Breast epithelium (tissue), 4 donors: ENCODE measurements around the gene DAB1. TPM values are rescaled to one million over a fixed set of nuclear protein-coding genes. Genes with fewer than 3 reads are reported as not detected.

Source experiments
- DNase-seq, 2 donors: peaks; one replicate each; pipeline ENCODE4 v3.0.0-alpha.2; 2019; ENCODE audit warnings: low spot score in 2 of 2
- H3K27ac ChIP-seq, 2 donors: fragments of 200-600 bp; sonication (generic) in 1 of 2; one replicate each; pipeline ENCODE4 v1.5.1; 2016 to 2019; ENCODE audit warnings: mild to moderate bottlenecking in 1 of 2
- H3K27me3 ChIP-seq, 2 donors: fragments of 200-600 bp; sonication (generic) in 1 of 2; one replicate each; pipeline versions ENCODE4 v1.5.1 to v1.6.0; 2017 to 2019; ENCODE audit warnings: control low read depth in 1 of 2, mild to moderate bottlenecking in 1 of 2
- H3K36me3 ChIP-seq: fragments of 200-600 bp; one replicate; pipeline ENCODE4 v1.5.1; 2019
- H3K4me1 ChIP-seq, 2 donors: fragments of 200-600 bp; sonication (generic); one replicate each; pipeline ENCODE4 v1.5.1; 2016 to 2019; ENCODE audit warnings: control low read depth in 1 of 2
- H3K4me3 ChIP-seq, 3 donors: fragments of 200-600 bp; sonication (generic); 1 replicate in 2 of 3; 2 replicates in 1 of 3; pipeline ENCODE4 v1.5.1; 2016 to 2019; ENCODE audit warnings: mild to moderate bottlenecking in 3 of 3, moderate library complexity in 2 of 3
- H3K9me3 ChIP-seq, 2 donors: fragments of 200-600 bp; sonication (generic) in 1 of 2; one replicate each; pipeline ENCODE4 v1.5.1; 2016 to 2019; ENCODE audit warnings: control low read depth in 1 of 2
- CTCF ChIP-seq, 3 donors: fragments of 450-650 bp; IDR thresholded peaks; one replicate each; pipeline ENCODE4 v1.5.1; 2016 to 2017; ENCODE audit warnings: antibody characterized with exemption in 3 of 3, mild to moderate bottlenecking in 3 of 3, moderate library complexity in 3 of 3
- POLR2A ChIP-seq: fragments of 450-650 bp; IDR thresholded peaks from one replicate; pipeline ENCODE4 v1.6.1; 2016; ENCODE audit warnings: antibody characterized with exemption, mild to moderate bottlenecking, moderate library complexity
- POLR2AphosphoS5 ChIP-seq, 3 donors: sonication (generic); formaldehyde crosslinking; IDR thresholded peaks; one replicate each; pipeline ENCODE4 v1.6.1; 2017; ENCODE audit warnings: antibody characterized with exemption in 3 of 3
- intact Hi-C: fragments of 100-400 bp; cut with DNase I; formaldehyde crosslinking; loops from one replicate; pipeline ENCODE4 v1.15.1; 2023; ENCODE audit warnings: low total_unique reads
- total RNA-seq, 3 donors: library from RNA; depleted of rRNA; stranded (reverse); fragments of >200 nt; gene quantifications; one replicate each; pipeline ENCODE4 v1.1.0, GENCODE V29; 2016

Gene DAB1
- total RNA-seq, 3 donors from 2014 or later: 0.48 to 0.66 (median 0.59) TPM

- Histone ChIP-seq H3K36me3 (no peaks in the 10 kb centered on the region), H3K9me3 (no peaks in the 10 kb centered on the region), H3K4me3 (no peak overlapping the region), H3K27me3 (no peaks in the 10 kb centered on the region), H3K4me1 (no peaks in the 10 kb centered on the region), H3K27ac (no peak overlapping the region)
- TF ChIP-seq CTCF (IDR thresholded peaks at IDR 0.05): no peak
- no peak for TF ChIP-seq POLR2AphosphoS5 (IDR thresholded peaks at IDR 0.05)
- TF ChIP-seq POLR2A: no peak
- intact Hi-C loops: loop anchor here (2.0 kb wide), 1 partner anchor 34 kb away; no protein-coding TSS in a partner anchor
- no peak for DNase-seq
These were observed 321.1 kb downstream of the DAB1 start for GRCh38 chr1:57102561-57103326.

- Histone ChIP-seq H3K9me3 (no peaks in the 10 kb centered on the region), H3K4me3 (no peak overlapping the region), H3K27me3 (no peaks in the 10 kb centered on the region), H3K4me1 (no peaks in the 10 kb centered on the region), H3K27ac (no peak overlapping the region), H3K36me3 (no peaks in the 10 kb centered on the region)
- TF ChIP-seq POLR2AphosphoS5 (IDR thresholded peaks at IDR 0.05) (no peak), CTCF (IDR thresholded peaks at IDR 0.05) (no peak), POLR2A (no peak)
- no peak for DNase-seq
- intact Hi-C loops: no loop called here
These were observed 322.7 kb downstream of the DAB1 start for GRCh38 chr1:57101209-57101608.

- H3K4me1 ChIP-seq: no peaks in the 10 kb centered on the region
- intact Hi-C loops: no loop called here
- TF ChIP-seq POLR2A (no peak), CTCF (IDR thresholded peaks at IDR 0.05) (no peak), POLR2AphosphoS5 (IDR thresholded peaks at IDR 0.05) (no peak)
- no peaks in the 10 kb centered on the region for H3K9me3 ChIP-seq
- H3K27me3 ChIP-seq: no peaks in the 10 kb centered on the region
- H3K4me3 ChIP-seq: no peak overlapping the region
- H3K36me3 ChIP-seq: no peaks in the 10 kb centered on the region
- DNase-seq: no peak
- H3K27ac ChIP-seq: no peak overlapping the region
These were observed 329.1 kb downstream of the DAB1 start for GRCh38 chr1:57094749-57095148.

- intact Hi-C loops: no loop called here
- Histone ChIP-seq H3K36me3 (no peaks in the 10 kb centered on the region), H3K9me3 (no peaks in the 10 kb centered on the region), H3K4me3 (no peak overlapping the region), H3K4me1 (no peaks in the 10 kb centered on the region), H3K27ac (no peak overlapping the region), H3K27me3 (no peaks in the 10 kb centered on the region)
- no peak for TF ChIP-seq POLR2AphosphoS5 (IDR thresholded peaks at IDR 0.05)
- TF ChIP-seq CTCF (IDR thresholded peaks at IDR 0.05): no peak
- no peak for TF ChIP-seq POLR2A
- DNase-seq: no peak
These were observed 330.7 kb downstream of the DAB1 start for GRCh38 chr1:57093122-57093521.

GRCh38 chr1:57091642-57092041, 332.2 kb downstream of the DAB1 start:
- Histone ChIP-seq H3K27me3 (no peaks in the 10 kb centered on the region), H3K4me1 (no peaks in the 10 kb centered on the region), H3K27ac (no peak overlapping the region), H3K9me3 (no peaks in the 10 kb centered on the region), H3K36me3 (no peaks in the 10 kb centered on the region), H3K4me3 (no peak overlapping the region)
- intact Hi-C loops: no loop called here
- no peak for DNase-seq
- TF ChIP-seq CTCF (IDR thresholded peaks at IDR 0.05) (no peak), POLR2A (no peak), POLR2AphosphoS5 (IDR thresholded peaks at IDR 0.05) (no peak)
